Retina (tissue), 1 donor: ENCODE data around the gene WNT7B.
A peak's percentile ranks its signal among the peaks of the same experiment; 100 is the strongest.

Source experiments
- DNase-seq: peaks from one replicate; pipeline ENCODE4 v3.0.0-alpha.2; 2016

WNT7B gene

GRCh38 chr22:45994491-45995404, 17.8 kb upstream of the WNT7B start:
- peak; percentile 87 for DNase-seq

- DNase-seq = no peak
These were observed 16.9 kb upstream of the WNT7B start for GRCh38 chr22:45993841-45994240.

GRCh38 chr22:45993143-45993692, 16.3 kb upstream of the WNT7B start:
- DNase-seq = no peak

GRCh38 chr22:45992737-45993136, 15.8 kb upstream of the WNT7B start:
- DNase-seq = no peak

- no peak for DNase-seq
These were observed 14.1 kb upstream of the WNT7B start for GRCh38 chr22:45991098-45991497.

- DNase-seq = no peak
These were observed 10.3 kb upstream of the WNT7B start for GRCh38 chr22:45987136-45987861.

GRCh38 chr22:45984316-45984916, 7.5 kb upstream of the WNT7B start:
- no peak for DNase-seq

GRCh38 chr22:45983797-45984196, 6.8 kb upstream of the WNT7B start:
- no peak for DNase-seq

- no peak for DNase-seq
These were observed 3.8 kb upstream of the WNT7B start for GRCh38 chr22:45980761-45981160.

GRCh38 chr22:45980268-45980570, 3.3 kb upstream of the WNT7B start:
- no peak for DNase-seq

- no peak for DNase-seq
These were observed 1.3 kb upstream of the WNT7B start for GRCh38 chr22:45978275-45978713.

- peak; percentile 53 for DNase-seq
These were observed 751 bp upstream of the WNT7B start for GRCh38 chr22:45977551-45978274.

- DNase-seq = peak; percentile 58
These were observed 534 bp downstream of the WNT7B start for GRCh38 chr22:45976254-45977002.

- DNase-seq = no peak
These were observed 1.5 kb downstream of the WNT7B start for GRCh38 chr22:45975164-45976161.

- no peak for DNase-seq
These were observed 2.5 kb downstream of the WNT7B start for GRCh38 chr22:45974498-45974897.

- DNase-seq = no peak
These were observed 4.1 kb downstream of the WNT7B start for GRCh38 chr22:45972889-45973253.

- no peak for DNase-seq
These were observed 4.7 kb downstream of the WNT7B start for GRCh38 chr22:45972091-45972888.

GRCh38 chr22:45971408-45972028, 5.4 kb downstream of the WNT7B start:
- DNase-seq = peak; percentile 64

GRCh38 chr22:45970705-45971407, 6.1 kb downstream of the WNT7B start:
- DNase-seq = peak; percentile 48
